Pancreas (tissue), 10 donors: ENCODE results near the gene CAMK2A. TPM values are rescaled to one million over a fixed set of nuclear protein-coding genes. Genes with fewer than 3 reads are reported as not detected.

Experiments used
- ATAC-seq, 4 donors: fragments of 200-7000 bp; cut with Tn5 transposase; one replicate each; pipeline versions ENCODE4 v1.8.0 to v1.9.1; 2020; ENCODE audit warnings: mild to moderate bottlenecking in 4 of 4, moderate library complexity in 4 of 4
- DNase-seq, 6 donors: peaks; one replicate each; pipeline ENCODE4 v3.0.0-alpha.2; 2020
- FAIRE-seq: peaks from 2 replicates; lab custom pipeline; 2012; peaks lifted over from hg19 to GRCh38; lab: Jason Lieb, UNC
- H3K27ac ChIP-seq, 4 donors: fragments of 200-600 bp; sonication (generic); 1 replicate in 3 of 4; 2 replicates in 1 of 4; pipeline versions ENCODE4 v1.5.0 to v1.8.0; 2020
- H3K27me3 ChIP-seq, 4 donors: fragments of 200-600 bp; one replicate each; pipeline ENCODE4 v1.8.0; 2021
- H3K36me3 ChIP-seq, 3 donors: fragments of 200-600 bp; sonication (generic) in 1 of 3; one replicate each; pipeline versions ENCODE4 v1.5.0 to v1.8.0; 2020 to 2021
- H3K4me1 ChIP-seq, 3 donors: fragments of 200-600 bp; one replicate each; pipeline ENCODE4 v1.8.0; 2021
- H3K4me3 ChIP-seq, 4 donors: fragments of 200-600 bp; sonication (generic) in 2 of 4; one replicate each; pipeline versions ENCODE4 v1.5.0 to v1.8.0; 2020 to 2021
- H3K9me3 ChIP-seq, 4 donors: fragments of 200-600 bp; one replicate each; pipeline ENCODE4 v1.8.0; 2021
- CTCF ChIP-seq, 4 donors: fragments of 200-600 bp; sonication (generic) in 3 of 4; IDR thresholded peaks; one replicate each; pipeline versions ENCODE4 v1.5.0 to v1.8.0; 2021; ENCODE audit warnings: antibody characterized with exemption in 4 of 4
- WGBS, 2 donors: extraction: QIAGEN DNeasy Blood & Tissue Kit; methylation state at CpG; one replicate each; pipeline ENCODE4 v1.1.7; 2013; 5-methylcytosine and 5-hydroxymethylcytosine counted together
- intact Hi-C, 3 donors: fragments of 100-400 bp; cut with DNase I; formaldehyde crosslinking; loops; one replicate each; pipeline versions ENCODE4 v1.11.1 to v1.14.2; 2022
- polyA plus RNA-seq, 2 donors: library from polyadenylated mRNA; stranded (reverse); fragments of 200-250 nt; gene quantifications; one replicate each; pipeline ENCODE4 v1.2.3, GENCODE V29; 2013
- total RNA-seq, 6 donors: library from RNA; stranded (reverse); fragmentation: NEBNext Ultra II Directional in 4 of 6; extraction: Animal tissue kit (Norgen Biotek cat#: 25700) in 4 of 6; gene quantifications; one replicate each; pipeline versions ENCODE4 v1.2.1 to v1.2.4, GENCODE V29; 2021 to 2023
- donor health status: healthy with polysubstance abuse.
- donor health status: DM: no; HTN: no; CAD: no; lungs with moderate emphysema.
- donor health status: DM: no; HTN: no; CAD: no.
- donor health status: control.
- donor health status: control.
- donor health status: Bipolar disorder and iron deficiency.
- donor health status: DM: yes; HTN: yes; CAD: no.
- donor health status: DM: no; HTN: no; CAD: no.
- donor health status: DM: no; HTN: no; CAD: no.
- donor health status: DM: yes; HTN: yes; CAD: no.

The CAMK2A gene
- total and polyA plus RNA-seq, 8 donors, result 0.03 to 0.19 (median 0.08) TPM; not detected in 3

GRCh38 chr5:150180241-150181026 lies 109.1 kb downstream of the CAMK2A start:
- DNase-seq, result no peak
- no peak for TF ChIP-seq CTCF (IDR thresholded peaks at IDR 0.05)
- ATAC-seq, result peak in 3 of 4 donors; percentile 31 to 62 (median 46)
- no peaks in the 10 kb centered on the region for H3K9me3 ChIP-seq
- 80 to 86% methylated on average over 18 of the region's 18 CpGs for WGBS, 2 donors
- H3K4me1 ChIP-seq, result peaks cover 0 to 2% (median 0%) of the 10 kb centered on the region in 3 donors
- H3K27ac ChIP-seq, result no peak overlapping the region
- intact Hi-C loops, result no loop called here
- FAIRE-seq, result no peak
- H3K4me3 ChIP-seq, result no peak overlapping the region
- no peaks in the 10 kb centered on the region for H3K27me3 ChIP-seq
- no peaks in the 10 kb centered on the region for H3K36me3 ChIP-seq

- Histone ChIP-seq H3K27me3 (no peaks in the 10 kb centered on the region), H3K36me3 (no peaks in the 10 kb centered on the region), H3K4me3 (no peak overlapping the region), H3K27ac (no peak overlapping the region), H3K9me3 (no peaks in the 10 kb centered on the region), H3K4me1 (no peaks in the 10 kb centered on the region)
- intact Hi-C loops, result no loop called here
- FAIRE-seq (no peak), DNase-seq (no peak), ATAC-seq (no peak)
- WGBS, 2 donors, result 90 to 94% methylated on average over 7 of the region's 7 CpGs
- no peak for TF ChIP-seq CTCF (IDR thresholded peaks at IDR 0.05)
Observed at GRCh38 chr5:150179019-150179620, 110.5 kb downstream of the CAMK2A start.

- Histone ChIP-seq H3K27me3 (no peaks in the 10 kb centered on the region), H3K36me3 (no peaks in the 10 kb centered on the region), H3K9me3 (no peaks in the 10 kb centered on the region), H3K4me3 (no peak overlapping the region), H3K4me1 (no peaks in the 10 kb centered on the region), H3K27ac (no peak overlapping the region)
- DNase-seq (no peak), FAIRE-seq (no peak), ATAC-seq (peak in 2 of 4 donors; percentile 40 to 75)
- 36 to 49% methylated on average over 4 of the region's 4 CpGs for WGBS, 2 donors
- intact Hi-C loops, result no loop called here
- no peak for TF ChIP-seq CTCF (IDR thresholded peaks at IDR 0.05)
Observed at GRCh38 chr5:150178262-150178661, 111.3 kb downstream of the CAMK2A start.

GRCh38 chr5:150177721-150178120 lies 111.9 kb downstream of the CAMK2A start:
- Histone ChIP-seq H3K4me1 (no peaks in the 10 kb centered on the region), H3K9me3 (no peaks in the 10 kb centered on the region), H3K4me3 (no peak overlapping the region), H3K36me3 (no peaks in the 10 kb centered on the region), H3K27ac (no peak overlapping the region), H3K27me3 (no peaks in the 10 kb centered on the region)
- intact Hi-C loops, result no loop called here
- no peak for DNase-seq
- ATAC-seq, result no peak
- TF ChIP-seq CTCF (IDR thresholded peaks at IDR 0.05), result no peak
- no peak for FAIRE-seq
- WGBS, 2 donors, result 71 to 73% methylated on average over 4 of the region's 4 CpGs
